HEK293 (cell line): ENCODE results near the gene DLK1.

Experiments
- CTCF ChIA-PET: fragments of 350-600 bp; formaldehyde crosslinking; extraction: SDS; loops from one replicate; lab custom pipeline; 2021; ENCODE audit warnings: antibody characterized with exemption; lab: Yijun Ruan, JAX
- POLR2A ChIA-PET: fragments of 300-600 bp; formaldehyde crosslinking; extraction: SDS; loops from one replicate; lab custom pipeline; 2020; ENCODE audit warnings: antibody characterized with exemption, inconsistent platforms; lab: Yijun Ruan, JAX
- H3K27ac ChIP-seq: fragments of 200-500 bp; sonication (Bioruptor generic); 2 replicates; pipeline ENCODE4 v1.5.1; 2014; ENCODE audit warnings: low read depth, low read length, control low read depth, inconsistent platforms; ENCODE audit errors: extremely low read depth
- H3K36me3 ChIP-seq, 2 experiments: fragments of 200-500 bp in 1 of 2; sonication (Bioruptor generic) in 1 of 2; 1 replicate in 1 of 2; 2 replicates in 1 of 2; pipeline ENCODE4 v1.5.1; 2014 to 2017; ENCODE audit warnings: inconsistent platforms in 2 of 2, low read length in 2 of 2; ENCODE audit not compliant: control insufficient read depth in 2 of 2, insufficient read depth in 1 of 2
- H3K4me1 ChIP-seq: fragments of 200-500 bp; sonication (Bioruptor generic); 2 replicates; pipeline ENCODE4 v1.5.1; 2014; ENCODE audit warnings: mild to moderate bottlenecking, low read length, inconsistent platforms; ENCODE audit not compliant: control insufficient read depth, insufficient read depth
- H3K4me3 ChIP-seq: 2 replicates; pipeline ENCODE4 v1.5.1; 2011; ENCODE audit warnings: low read depth, mild to moderate bottlenecking, control low read depth, low read length, moderate library complexity
- H3K9me3 ChIP-seq: fragments of 200-500 bp; sonication (Bioruptor generic); 2 replicates; pipeline ENCODE4 v1.5.1; 2014; ENCODE audit warnings: low read depth, low read length, inconsistent platforms; ENCODE audit not compliant: control insufficient read depth, insufficient read depth
- EGR2 ChIP-seq: fragments of 450-650 bp; formaldehyde crosslinking; IDR thresholded peaks from 2 replicates; pipeline ENCODE4 v1.5.1; 2016; ENCODE audit warnings: low read depth, missing biosample characterization, missing genetic modification characterization
- KLF1 ChIP-seq: fragments of 450-650 bp; formaldehyde crosslinking; IDR thresholded peaks from 2 replicates; pipeline ENCODE4 v1.5.1; 2016; ENCODE audit warnings: missing biosample characterization, missing genetic modification characterization
- YY2 ChIP-seq: fragments of 450-650 bp; formaldehyde crosslinking; IDR thresholded peaks from 2 replicates; pipeline ENCODE4 v1.5.1; 2016; ENCODE audit warnings: missing biosample characterization, missing genetic modification characterization
- ZIC2 ChIP-seq: fragments of 450-650 bp; formaldehyde crosslinking; IDR thresholded peaks from 2 replicates; pipeline ENCODE4 v1.5.1; 2016; ENCODE audit warnings: missing biosample characterization, missing genetic modification characterization
- ZNF184 ChIP-seq: fragments of 450-650 bp; IDR thresholded peaks from 2 replicates; pipeline ENCODE4 v1.5.1; 2018; ENCODE audit warnings: missing biosample characterization, mild to moderate bottlenecking, missing genetic modification characterization
- ZNF223 ChIP-seq: fragments of 450-650 bp; formaldehyde crosslinking; IDR thresholded peaks from 2 replicates; pipeline ENCODE4 v1.5.1; 2016; ENCODE audit warnings: missing biosample characterization, missing genetic modification characterization
- ZNF335 ChIP-seq: fragments of 450-650 bp; formaldehyde crosslinking; conservative IDR thresholded peaks from 2 replicates; pipeline ENCODE4 v1.5.1; 2016; ENCODE audit warnings: missing biosample characterization, missing genetic modification characterization
- ZNF341 ChIP-seq: fragments of 450-650 bp; formaldehyde crosslinking; IDR thresholded peaks from 2 replicates; pipeline ENCODE4; 2016; ENCODE audit warnings: low read depth, missing biosample characterization, missing genetic modification characterization
- ZNF558 ChIP-seq: fragments of 450-650 bp; formaldehyde crosslinking; IDR thresholded peaks from 2 replicates; pipeline ENCODE4 v1.5.1; 2016; ENCODE audit warnings: missing biosample characterization, missing genetic modification characterization
- ZNF660 ChIP-seq: fragments of 450-650 bp; IDR thresholded peaks from 2 replicates; pipeline ENCODE4 v1.5.1; 2018; ENCODE audit warnings: missing biosample characterization, mild to moderate bottlenecking, missing genetic modification characterization
- ZNF707 ChIP-seq: fragments of 450-650 bp; formaldehyde crosslinking; IDR thresholded peaks from 2 replicates; pipeline ENCODE4 v1.5.1; 2016; ENCODE audit warnings: missing biosample characterization, missing genetic modification characterization
- ZNF791 ChIP-seq: fragments of 450-650 bp; formaldehyde crosslinking; IDR thresholded peaks from 2 replicates; pipeline ENCODE4 v1.5.1; 2016; ENCODE audit warnings: missing biosample characterization, missing genetic modification characterization
- TF ChIP-seq, protein P1 (sequence below): fragments of 450-650 bp; formaldehyde crosslinking; IDR thresholded peaks from 2 replicates; pipeline ENCODE4 v1.5.1; 2016; ENCODE audit warnings: missing biosample characterization, missing genetic modification characterization, borderline replicate concordance
- TF ChIP-seq, protein P2 (sequence below): fragments of 450-650 bp; formaldehyde crosslinking; IDR thresholded peaks from 2 replicates; pipeline ENCODE4 v1.5.1; 2016; ENCODE audit warnings: missing biosample characterization, missing genetic modification characterization
- TF ChIP-seq, protein P3 (sequence below): fragments of 450-650 bp; formaldehyde crosslinking; conservative IDR thresholded peaks from 2 replicates; pipeline ENCODE4 v1.5.1; 2016; ENCODE audit warnings: low read depth, missing biosample characterization, missing genetic modification characterization

The DLK1 gene

DNA sequence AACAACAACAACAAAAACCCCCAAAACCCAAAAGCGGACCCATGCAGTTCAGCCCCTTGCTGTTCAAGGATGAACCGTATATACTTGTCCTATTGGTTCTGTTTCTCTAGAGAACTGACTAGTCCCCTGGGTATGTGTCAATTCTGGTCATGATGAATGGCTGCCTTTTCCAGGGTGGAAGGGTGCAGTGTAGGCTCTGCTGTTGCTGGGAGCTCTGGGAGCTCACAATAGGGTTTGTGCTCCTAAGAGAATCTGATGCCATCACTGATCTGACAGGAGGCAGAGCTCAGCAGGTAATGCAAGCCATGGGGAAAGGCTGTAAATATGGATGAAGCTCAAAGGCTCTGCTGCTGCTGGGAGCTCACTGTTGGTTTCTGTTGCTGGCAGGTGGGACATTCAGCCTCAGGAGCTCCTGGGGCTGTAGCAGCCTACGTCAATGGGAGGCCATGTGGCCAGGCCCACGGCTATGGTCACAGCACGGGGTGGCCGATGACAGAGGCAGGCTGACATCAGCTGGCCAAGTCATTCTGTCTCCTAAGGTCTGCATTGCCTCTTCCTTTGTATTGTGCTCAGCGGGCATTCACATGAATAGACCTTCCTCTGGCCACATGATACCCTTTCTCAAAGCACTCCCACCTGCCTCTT lies 37.9 kb downstream of the DLK1 start:
- ChIA-PET CTCF (no interaction called here), POLR2A (no interaction called here)
- no peaks in the 10 kb centered on the region for H3K9me3 ChIP-seq
- no peak overlapping the region for H3K4me3 ChIP-seq
- TF ChIP-seq, protein P1, sequence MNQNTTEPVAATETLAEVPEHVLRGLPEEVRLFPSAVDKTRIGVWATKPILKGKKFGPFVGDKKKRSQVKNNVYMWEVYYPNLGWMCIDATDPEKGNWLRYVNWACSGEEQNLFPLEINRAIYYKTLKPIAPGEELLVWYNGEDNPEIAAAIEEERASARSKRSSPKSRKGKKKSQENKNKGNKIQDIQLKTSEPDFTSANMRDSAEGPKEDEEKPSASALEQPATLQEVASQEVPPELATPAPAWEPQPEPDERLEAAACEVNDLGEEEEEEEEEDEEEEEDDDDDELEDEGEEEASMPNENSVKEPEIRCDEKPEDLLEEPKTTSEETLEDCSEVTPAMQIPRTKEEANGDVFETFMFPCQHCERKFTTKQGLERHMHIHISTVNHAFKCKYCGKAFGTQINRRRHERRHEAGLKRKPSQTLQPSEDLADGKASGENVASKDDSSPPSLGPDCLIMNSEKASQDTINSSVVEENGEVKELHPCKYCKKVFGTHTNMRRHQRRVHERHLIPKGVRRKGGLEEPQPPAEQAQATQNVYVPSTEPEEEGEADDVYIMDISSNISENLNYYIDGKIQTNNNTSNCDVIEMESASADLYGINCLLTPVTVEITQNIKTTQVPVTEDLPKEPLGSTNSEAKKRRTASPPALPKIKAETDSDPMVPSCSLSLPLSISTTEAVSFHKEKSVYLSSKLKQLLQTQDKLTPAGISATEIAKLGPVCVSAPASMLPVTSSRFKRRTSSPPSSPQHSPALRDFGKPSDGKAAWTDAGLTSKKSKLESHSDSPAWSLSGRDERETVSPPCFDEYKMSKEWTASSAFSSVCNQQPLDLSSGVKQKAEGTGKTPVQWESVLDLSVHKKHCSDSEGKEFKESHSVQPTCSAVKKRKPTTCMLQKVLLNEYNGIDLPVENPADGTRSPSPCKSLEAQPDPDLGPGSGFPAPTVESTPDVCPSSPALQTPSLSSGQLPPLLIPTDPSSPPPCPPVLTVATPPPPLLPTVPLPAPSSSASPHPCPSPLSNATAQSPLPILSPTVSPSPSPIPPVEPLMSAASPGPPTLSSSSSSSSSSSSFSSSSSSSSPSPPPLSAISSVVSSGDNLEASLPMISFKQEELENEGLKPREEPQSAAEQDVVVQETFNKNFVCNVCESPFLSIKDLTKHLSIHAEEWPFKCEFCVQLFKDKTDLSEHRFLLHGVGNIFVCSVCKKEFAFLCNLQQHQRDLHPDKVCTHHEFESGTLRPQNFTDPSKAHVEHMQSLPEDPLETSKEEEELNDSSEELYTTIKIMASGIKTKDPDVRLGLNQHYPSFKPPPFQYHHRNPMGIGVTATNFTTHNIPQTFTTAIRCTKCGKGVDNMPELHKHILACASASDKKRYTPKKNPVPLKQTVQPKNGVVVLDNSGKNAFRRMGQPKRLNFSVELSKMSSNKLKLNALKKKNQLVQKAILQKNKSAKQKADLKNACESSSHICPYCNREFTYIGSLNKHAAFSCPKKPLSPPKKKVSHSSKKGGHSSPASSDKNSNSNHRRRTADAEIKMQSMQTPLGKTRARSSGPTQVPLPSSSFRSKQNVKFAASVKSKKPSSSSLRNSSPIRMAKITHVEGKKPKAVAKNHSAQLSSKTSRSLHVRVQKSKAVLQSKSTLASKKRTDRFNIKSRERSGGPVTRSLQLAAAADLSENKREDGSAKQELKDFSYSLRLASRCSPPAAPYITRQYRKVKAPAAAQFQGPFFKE (tag by site-specific recombination): no peak
- TF ChIP-seq ZIC2: peak; percentile 96
- H3K36me3 ChIP-seq: no peaks in the 10 kb centered on the region
- no peaks in the 10 kb centered on the region for H3K4me1 ChIP-seq
- no peak overlapping the region for H3K27ac ChIP-seq

DNA sequence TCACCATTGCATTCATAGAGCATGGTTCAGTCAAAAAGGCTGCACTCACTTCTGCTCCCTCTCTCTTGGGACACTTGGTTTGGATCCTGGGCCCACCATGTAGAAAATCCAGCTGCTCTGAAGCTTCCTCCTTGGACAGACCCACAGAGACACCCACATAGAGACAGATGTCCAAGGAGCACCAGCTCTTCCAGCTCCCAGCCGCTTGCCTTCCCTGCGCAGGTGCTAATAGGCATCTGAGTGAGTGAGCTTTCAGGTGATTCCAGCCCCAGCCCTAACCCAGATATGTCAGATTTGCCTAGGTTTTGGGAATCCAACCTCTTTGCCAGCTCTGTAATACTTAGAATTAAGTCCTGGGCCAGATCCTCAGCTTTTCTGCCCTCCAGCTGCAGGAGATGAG lies 38.6 kb downstream of the DLK1 start:
- ChIA-PET POLR2A (no interaction called here), CTCF (no interaction called here)
- TF ChIP-seq, protein P2, sequence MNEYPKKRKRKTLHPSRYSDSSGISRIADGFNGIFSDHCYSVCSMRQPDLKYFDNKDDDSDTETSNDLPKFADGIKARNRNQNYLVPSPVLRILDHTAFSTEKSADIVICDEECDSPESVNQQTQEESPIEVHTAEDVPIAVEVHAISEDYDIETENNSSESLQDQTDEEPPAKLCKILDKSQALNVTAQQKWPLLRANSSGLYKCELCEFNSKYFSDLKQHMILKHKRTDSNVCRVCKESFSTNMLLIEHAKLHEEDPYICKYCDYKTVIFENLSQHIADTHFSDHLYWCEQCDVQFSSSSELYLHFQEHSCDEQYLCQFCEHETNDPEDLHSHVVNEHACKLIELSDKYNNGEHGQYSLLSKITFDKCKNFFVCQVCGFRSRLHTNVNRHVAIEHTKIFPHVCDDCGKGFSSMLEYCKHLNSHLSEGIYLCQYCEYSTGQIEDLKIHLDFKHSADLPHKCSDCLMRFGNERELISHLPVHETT (tag by site-specific recombination): no peak
- no peak for TF ChIP-seq ZNF558 (tag by site-specific recombination)
- TF ChIP-seq ZNF223 (tag by site-specific recombination): no peak
- no peak for TF ChIP-seq YY2 (tag by site-specific recombination)
- no peak for TF ChIP-seq ZNF660
- TF ChIP-seq EGR2 (tag by site-specific recombination): no peak
- no peak for TF ChIP-seq KLF1
- no peak for TF ChIP-seq ZNF341 (tag by site-specific recombination)
- TF ChIP-seq, protein P3, sequence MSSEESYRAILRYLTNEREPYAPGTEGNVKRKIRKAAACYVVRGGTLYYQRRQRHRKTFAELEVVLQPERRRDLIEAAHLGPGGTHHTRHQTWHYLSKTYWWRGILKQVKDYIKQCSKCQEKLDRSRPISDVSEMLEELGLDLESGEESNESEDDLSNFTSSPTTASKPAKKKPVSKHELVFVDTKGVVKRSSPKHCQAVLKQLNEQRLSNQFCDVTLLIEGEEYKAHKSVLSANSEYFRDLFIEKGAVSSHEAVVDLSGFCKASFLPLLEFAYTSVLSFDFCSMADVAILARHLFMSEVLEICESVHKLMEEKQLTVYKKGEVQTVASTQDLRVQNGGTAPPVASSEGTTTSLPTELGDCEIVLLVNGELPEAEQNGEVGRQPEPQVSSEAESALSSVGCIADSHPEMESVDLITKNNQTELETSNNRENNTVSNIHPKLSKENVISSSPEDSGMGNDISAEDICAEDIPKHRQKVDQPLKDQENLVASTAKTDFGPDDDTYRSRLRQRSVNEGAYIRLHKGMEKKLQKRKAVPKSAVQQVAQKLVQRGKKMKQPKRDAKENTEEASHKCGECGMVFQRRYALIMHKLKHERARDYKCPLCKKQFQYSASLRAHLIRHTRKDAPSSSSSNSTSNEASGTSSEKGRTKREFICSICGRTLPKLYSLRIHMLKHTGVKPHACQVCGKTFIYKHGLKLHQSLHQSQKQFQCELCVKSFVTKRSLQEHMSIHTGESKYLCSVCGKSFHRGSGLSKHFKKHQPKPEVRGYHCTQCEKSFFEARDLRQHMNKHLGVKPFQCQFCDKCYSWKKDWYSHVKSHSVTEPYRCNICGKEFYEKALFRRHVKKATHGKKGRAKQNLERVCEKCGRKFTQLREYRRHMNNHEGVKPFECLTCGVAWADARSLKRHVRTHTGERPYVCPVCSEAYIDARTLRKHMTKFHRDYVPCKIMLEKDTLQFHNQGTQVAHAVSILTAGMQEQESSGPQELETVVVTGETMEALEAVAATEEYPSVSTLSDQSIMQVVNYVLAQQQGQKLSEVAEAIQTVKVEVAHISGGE (tag by site-specific recombination): no peak
- no peak for TF ChIP-seq ZNF791 (tag by site-specific recombination)
- no peak for TF ChIP-seq ZNF335 (tag by site-specific recombination)
- TF ChIP-seq ZNF707: no peak
- no peak for TF ChIP-seq ZNF184 (tag by site-specific recombination)
- H3K9me3 ChIP-seq: no peaks in the 10 kb centered on the region
- H3K36me3 ChIP-seq: no peaks in the 10 kb centered on the region
- no peak overlapping the region for H3K4me3 ChIP-seq
- no peaks in the 10 kb centered on the region for H3K4me1 ChIP-seq
- H3K27ac ChIP-seq: no peak overlapping the region
